HUES64 (cell line): ENCODE results near the gene STK24.

Experiments used
- H3K27ac ChIP-seq: 2 replicates; pipeline ENCODE4 v1.7.0; 2013; ENCODE audit warnings: low read depth, low read length, inconsistent platforms
- H3K27me3 ChIP-seq: 2 replicates; pipeline ENCODE4 v1.6.1; 2013; ENCODE audit warnings: mild to moderate bottlenecking, low read length; ENCODE audit not compliant: insufficient read depth
- H3K36me3 ChIP-seq: 2 replicates; pipeline ENCODE4 v1.6.1; 2013; ENCODE audit warnings: mild to moderate bottlenecking, low read length; ENCODE audit not compliant: insufficient read depth
- H3K4me1 ChIP-seq: 2 replicates; pipeline ENCODE4 v1.6.1; 2013; ENCODE audit warnings: mild to moderate bottlenecking, low read length, moderate library complexity; ENCODE audit not compliant: insufficient read depth
- H3K4me3 ChIP-seq: 2 replicates; pipeline ENCODE4 v1.5.1; 2013; ENCODE audit warnings: mild to moderate bottlenecking, low read length, moderate library complexity
- H3K9ac ChIP-seq: 2 replicates; pipeline ENCODE4 v1.6.1; 2013; ENCODE audit warnings: mild to moderate bottlenecking, low read depth, low read length
- H3K9me3 ChIP-seq: 2 replicates; pipeline ENCODE4 v1.6.1; 2013; ENCODE audit warnings: low read depth, low read length; ENCODE audit not compliant: insufficient read depth
- WGBS: fragments of 150-250, 120-280 bp; methylation state at CpG from one replicate; pipeline ENCODE4 v1.1.7; 2013; ENCODE audit warnings: missing lambda C conversion rate; 5-methylcytosine and 5-hydroxymethylcytosine counted together

STK24 gene

DNA sequence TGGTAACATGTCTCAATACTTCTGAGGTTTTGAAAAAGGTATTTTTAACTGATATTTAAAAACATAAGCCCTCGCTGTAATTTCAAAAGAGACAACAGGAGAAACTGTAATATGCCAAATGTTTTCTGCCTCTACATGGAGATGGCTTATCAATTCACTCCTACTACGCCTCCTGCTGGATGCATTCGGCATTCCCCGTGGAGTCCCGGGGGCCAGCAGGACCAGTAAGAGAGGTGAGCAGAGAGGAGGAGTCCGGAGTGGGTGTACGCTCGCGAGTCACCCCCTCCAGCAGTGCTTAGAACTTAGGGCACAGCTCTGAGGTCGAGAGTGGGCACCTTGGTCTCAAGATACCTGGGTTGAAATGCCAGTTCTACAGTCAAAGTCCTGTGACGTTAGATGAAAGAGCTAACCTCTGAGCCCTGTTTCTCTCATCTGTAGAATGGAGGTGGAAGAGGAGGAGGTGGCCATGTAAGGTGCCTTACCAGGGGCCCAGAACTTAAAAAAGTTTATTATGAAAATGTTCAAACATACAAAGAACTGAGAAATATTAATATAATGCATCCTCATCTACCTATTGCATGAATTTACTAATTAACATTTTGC lies 110.2 kb downstream of the STK24 start:
- no peak overlapping the region for H3K27ac ChIP-seq
- no peaks in the 10 kb centered on the region for H3K4me1 ChIP-seq
- H3K9ac ChIP-seq = no peak overlapping the region
- H3K9me3 ChIP-seq = no peaks in the 10 kb centered on the region
- peaks cover 43% of the 10 kb centered on the region for H3K36me3 ChIP-seq
- WGBS = 67% methylated on average over 11 of the region's 11 CpGs
- H3K4me3 ChIP-seq = no peak overlapping the region
- no peaks in the 10 kb centered on the region for H3K27me3 ChIP-seq

DNA sequence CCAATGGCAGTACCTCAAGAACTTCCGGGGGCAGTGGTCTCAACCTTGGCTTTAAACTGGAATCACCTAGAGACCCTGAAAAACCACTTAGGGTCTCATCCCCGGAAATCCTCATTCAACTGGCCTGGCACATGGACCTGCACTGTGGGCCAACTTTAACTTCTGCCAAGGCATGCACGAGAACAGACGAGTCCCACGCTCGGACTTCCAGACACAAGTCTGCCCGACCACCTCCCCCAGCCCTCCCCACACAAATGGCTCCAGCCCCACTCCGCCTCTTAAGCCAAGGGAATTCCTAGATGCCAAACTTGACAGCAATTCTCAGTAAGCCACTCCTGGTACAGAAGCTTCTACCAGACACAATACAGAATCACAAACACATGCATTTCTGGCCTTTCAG lies 114.0 kb downstream of the STK24 start:
- no peak overlapping the region for H3K27ac ChIP-seq
- no peak overlapping the region for H3K9ac ChIP-seq
- no peaks in the 10 kb centered on the region for H3K9me3 ChIP-seq
- peaks cover 63% of the 10 kb centered on the region for H3K36me3 ChIP-seq
- no peaks in the 10 kb centered on the region for H3K27me3 ChIP-seq
- 93% methylated on average over 8 of the region's 8 CpGs for WGBS
- H3K4me3 ChIP-seq = no peak overlapping the region
- no peaks in the 10 kb centered on the region for H3K4me1 ChIP-seq

GRCh38 chr13:98462241-98462882 lies 114.5 kb downstream of the STK24 start:
- Histone ChIP-seq H3K27ac (no peak overlapping the region), H3K9me3 (no peaks in the 10 kb centered on the region), H3K4me3 (no peak overlapping the region), H3K27me3 (no peaks in the 10 kb centered on the region), H3K36me3 (peaks cover 68% of the 10 kb centered on the region), H3K9ac (no peak overlapping the region), H3K4me1 (no peaks in the 10 kb centered on the region)
- WGBS = 89% methylated on average over 18 of the region's 18 CpGs

GRCh38 chr13:98461486-98462240 lies 115.2 kb downstream of the STK24 start:
- no peak overlapping the region for H3K27ac ChIP-seq
- H3K4me1 ChIP-seq = no peaks in the 10 kb centered on the region
- WGBS = 93% methylated on average over 16 of the region's 16 CpGs
- no peak overlapping the region for H3K9ac ChIP-seq
- no peaks in the 10 kb centered on the region for H3K27me3 ChIP-seq
- no peaks in the 10 kb centered on the region for H3K9me3 ChIP-seq
- peaks cover 73% of the 10 kb centered on the region for H3K36me3 ChIP-seq
- no peak overlapping the region for H3K4me3 ChIP-seq

DNA sequence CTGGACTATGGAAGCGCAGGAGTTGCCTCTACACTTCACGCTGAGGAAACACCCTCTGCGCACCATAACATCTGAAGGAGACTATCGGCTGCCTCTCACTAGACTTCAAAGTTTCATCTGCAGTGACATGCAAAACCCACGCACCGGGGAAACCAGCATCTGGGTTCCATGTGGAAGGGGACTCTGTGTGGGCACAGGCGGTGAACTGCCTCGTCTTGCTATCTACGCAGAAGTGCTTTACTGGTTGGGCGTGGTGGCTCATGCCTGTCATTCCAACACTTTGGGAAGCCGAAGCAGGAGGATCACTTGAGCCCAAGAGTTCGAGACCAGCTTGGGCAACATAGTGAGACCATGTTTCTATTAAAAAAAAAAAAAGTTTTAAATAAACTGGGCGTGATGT lies 116.4 kb downstream of the STK24 start:
- Histone ChIP-seq H3K9me3 (no peaks in the 10 kb centered on the region), H3K4me3 (no peak overlapping the region), H3K36me3 (peaks cover 75% of the 10 kb centered on the region), H3K27ac (no peak overlapping the region), H3K4me1 (no peaks in the 10 kb centered on the region), H3K9ac (no peak overlapping the region), H3K27me3 (no peaks in the 10 kb centered on the region)
- WGBS = 88% methylated on average over 13 of the region's 13 CpGs

DNA sequence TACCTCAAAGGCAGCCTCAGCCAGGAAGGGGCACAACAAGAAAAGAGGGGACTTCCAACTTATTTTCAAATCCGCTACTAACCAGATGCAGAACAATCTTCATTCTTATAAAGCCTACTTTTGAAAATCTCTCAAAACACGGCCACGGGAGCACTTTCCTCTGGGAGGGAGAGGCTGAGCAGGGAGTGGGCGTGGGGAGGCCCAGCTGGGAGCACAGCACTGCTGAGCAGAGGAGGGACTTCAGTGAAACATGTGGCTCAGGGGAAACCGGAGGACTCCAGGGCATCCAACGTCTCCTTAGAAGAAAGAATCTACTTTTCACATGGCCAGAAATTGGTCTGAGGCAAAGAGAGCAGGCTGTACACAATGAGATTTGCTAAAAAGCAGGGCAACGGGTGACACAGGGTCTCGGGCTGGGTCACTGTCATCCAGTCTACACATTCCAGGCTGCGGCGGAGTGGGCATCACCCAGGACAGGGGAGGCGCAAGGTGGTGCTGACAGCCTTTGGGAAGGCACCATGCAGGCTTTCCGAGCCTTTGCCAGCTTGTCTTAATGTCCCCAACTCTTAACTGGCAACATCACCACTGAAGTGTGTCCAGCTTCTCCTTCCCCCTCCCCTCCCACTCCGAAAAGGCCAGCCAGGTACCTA lies 117.1 kb downstream of the STK24 start:
- peaks cover 75% of the 10 kb centered on the region for H3K36me3 ChIP-seq
- H3K27me3 ChIP-seq = no peaks in the 10 kb centered on the region
- no peaks in the 10 kb centered on the region for H3K4me1 ChIP-seq
- H3K27ac ChIP-seq = no peak overlapping the region
- no peaks in the 10 kb centered on the region for H3K9me3 ChIP-seq
- H3K9ac ChIP-seq = no peak overlapping the region
- 97% methylated on average over 12 of the region's 13 CpGs for WGBS
- H3K4me3 ChIP-seq = no peak overlapping the region

DNA sequence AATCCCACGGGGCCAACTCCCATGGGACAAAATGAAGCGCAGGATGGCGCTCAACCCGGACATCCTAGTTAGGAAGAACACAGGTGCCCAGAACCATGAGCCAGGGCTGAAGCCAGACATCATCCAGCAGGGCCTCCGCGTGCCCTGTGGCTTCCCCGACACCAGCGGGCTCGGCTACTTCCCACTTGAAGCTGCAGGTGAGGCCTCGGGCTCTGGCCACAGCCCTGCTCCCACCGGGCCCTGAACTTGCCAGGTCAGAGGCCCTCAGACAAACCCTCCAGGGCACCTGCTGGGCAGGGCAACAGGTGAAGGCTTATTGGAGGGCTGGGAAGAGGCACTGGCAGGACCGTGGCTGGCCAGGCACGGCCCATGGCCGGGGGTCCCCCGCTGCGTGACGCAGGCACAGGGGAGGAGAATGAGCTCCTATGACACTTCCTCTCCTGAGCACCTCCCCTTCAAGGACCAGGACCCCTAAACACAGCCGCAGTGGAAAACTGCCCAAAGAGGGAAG lies 117.7 kb downstream of the STK24 start:
- H3K9me3 ChIP-seq = no peaks in the 10 kb centered on the region
- H3K9ac ChIP-seq = no peak overlapping the region
- H3K27me3 ChIP-seq = no peaks in the 10 kb centered on the region
- H3K4me1 ChIP-seq = no peaks in the 10 kb centered on the region
- H3K27ac ChIP-seq = no peak overlapping the region
- no peak overlapping the region for H3K4me3 ChIP-seq
- 97% methylated on average over 18 of the region's 18 CpGs for WGBS
- H3K36me3 ChIP-seq = peaks cover 80% of the 10 kb centered on the region

GRCh38 chr13:98458431-98458830 lies 118.5 kb downstream of the STK24 start:
- Histone ChIP-seq H3K4me1 (no peaks in the 10 kb centered on the region), H3K9ac (no peak overlapping the region), H3K27ac (no peak overlapping the region), H3K9me3 (no peaks in the 10 kb centered on the region), H3K4me3 (no peak overlapping the region), H3K27me3 (no peaks in the 10 kb centered on the region), H3K36me3 (peaks cover 85% of the 10 kb centered on the region)
- WGBS = 90% methylated on average over 16 of the region's 16 CpGs

GRCh38 chr13:98457053-98457452 lies 119.9 kb downstream of the STK24 start:
- Histone ChIP-seq H3K27me3 (no peaks in the 10 kb centered on the region), H3K27ac (no peak overlapping the region), H3K9me3 (no peaks in the 10 kb centered on the region), H3K4me1 (no peaks in the 10 kb centered on the region), H3K36me3 (peaks cover 92% of the 10 kb centered on the region), H3K9ac (no peak overlapping the region), H3K4me3 (no peak overlapping the region)
- WGBS = 95% methylated on average over 13 of the region's 13 CpGs

DNA sequence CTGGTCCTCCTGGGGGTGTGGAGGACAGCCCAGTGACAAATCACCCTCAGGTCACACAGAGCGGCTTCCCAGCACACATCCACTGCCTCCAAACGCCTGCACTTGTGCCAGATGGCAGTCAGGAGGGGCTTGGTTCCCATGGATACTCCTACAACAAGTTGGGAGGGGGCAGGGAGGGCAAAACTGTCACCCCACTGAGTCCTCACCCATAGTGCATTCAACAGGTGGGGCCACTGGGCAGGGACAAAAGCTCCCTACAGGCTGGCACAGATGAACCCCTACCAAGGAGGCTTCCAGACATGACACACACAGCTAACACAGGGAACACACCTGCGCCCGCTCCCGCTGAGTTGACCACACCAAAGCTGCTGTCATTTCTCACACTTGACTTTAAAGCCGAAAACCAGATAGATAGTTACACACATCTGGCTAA lies 120.5 kb downstream of the STK24 start:
- Histone ChIP-seq H3K4me1 (peaks cover 4% of the 10 kb centered on the region; the same call in 1 of the 2 replicates), H3K27me3 (no peaks in the 10 kb centered on the region), H3K27ac (no peak overlapping the region), H3K4me3 (no peak overlapping the region), H3K36me3 (peaks cover 92% of the 10 kb centered on the region), H3K9ac (no peak overlapping the region), H3K9me3 (no peaks in the 10 kb centered on the region)
- WGBS = 92% methylated on average over 6 of the region's 6 CpGs

- Histone ChIP-seq H3K27me3 (no peaks in the 10 kb centered on the region), H3K4me1 (peaks cover 21% of the 10 kb centered on the region), H3K36me3 (peaks cover 82% of the 10 kb centered on the region), H3K9me3 (no peaks in the 10 kb centered on the region), H3K9ac (no peak overlapping the region), H3K27ac (no peak overlapping the region), H3K4me3 (no peak overlapping the region)
- 92% methylated on average over 7 of the region's 7 CpGs for WGBS
Measured at GRCh38 chr13:98454389-98454881, 122.5 kb downstream of the STK24 start.
